ENCODE data around the gene OGT. TPM values are rescaled to one million over a fixed set of nuclear protein-coding genes. Genes with fewer than 3 reads are reported as not detected.
"Not testable (repeated sequence)": the region's sequence is repeated elsewhere in the genome, so short reads cannot be mapped to it uniquely, and the experiment has no call there.

The OGT gene
- total and polyA plus RNA-seq, 4 donors: 10.1 to 272 (median 148) TPM

DNA sequence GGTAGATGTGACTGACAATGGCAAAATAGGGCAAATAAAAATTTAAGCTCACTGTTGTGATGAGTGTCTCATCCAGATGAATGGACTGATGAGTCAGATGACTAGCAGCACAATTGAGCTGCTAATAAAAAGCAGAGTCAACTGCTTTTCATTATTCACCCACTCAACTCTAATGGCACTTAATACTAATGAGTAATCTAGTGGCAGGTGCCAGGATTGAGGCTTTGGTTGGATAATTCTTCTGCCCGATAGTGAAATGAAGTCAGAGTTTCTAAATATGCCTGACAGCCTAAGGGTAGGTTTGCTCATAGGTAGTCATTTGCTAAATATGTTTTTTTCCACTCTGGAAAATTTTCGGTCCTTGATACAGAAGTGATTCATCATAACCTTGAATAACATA, 10.4 kb downstream of the OGT start:
- DNase-seq (no peak), ATAC-seq (ENCODE audit: low FRiP score) (no peak)
- H3K4me3 ChIP-seq (ENCODE audit: low read length in 2 of 2): no peak overlapping the region
- peaks cover 0 to 3% of the 10 kb centered on the region in 2 donors for H3K4me1 ChIP-seq (ENCODE audit: control insufficient read depth in 1 of 2, insufficient read depth in 2 of 2, low read length in 2 of 2)
- H3K36me3 ChIP-seq (ENCODE audit: control insufficient read depth in 1 of 2, insufficient read depth in 2 of 2, low read length in 1 of 2): peaks cover 0 to 2% of the 10 kb centered on the region in 2 donors
- intact Hi-C loops (cut with DNase I): no loop called here
- WGBS, 2 donors: 0 to 40% methylated on average over 2 of the region's 2 CpGs
- peak overlapping the region in 1 of 2 donors; percentile 14 for H3K27ac ChIP-seq (ENCODE audit: low read depth in 1 of 2, low read length in 2 of 2)
- H3K27me3 ChIP-seq (ENCODE audit: control insufficient read depth in 1 of 2, insufficient read depth in 2 of 2, low read length in 1 of 2): no peaks in the 10 kb centered on the region
- H3K9me3 ChIP-seq (ENCODE audit: control insufficient read depth, low read length): no peaks in the 10 kb centered on the region

DNA sequence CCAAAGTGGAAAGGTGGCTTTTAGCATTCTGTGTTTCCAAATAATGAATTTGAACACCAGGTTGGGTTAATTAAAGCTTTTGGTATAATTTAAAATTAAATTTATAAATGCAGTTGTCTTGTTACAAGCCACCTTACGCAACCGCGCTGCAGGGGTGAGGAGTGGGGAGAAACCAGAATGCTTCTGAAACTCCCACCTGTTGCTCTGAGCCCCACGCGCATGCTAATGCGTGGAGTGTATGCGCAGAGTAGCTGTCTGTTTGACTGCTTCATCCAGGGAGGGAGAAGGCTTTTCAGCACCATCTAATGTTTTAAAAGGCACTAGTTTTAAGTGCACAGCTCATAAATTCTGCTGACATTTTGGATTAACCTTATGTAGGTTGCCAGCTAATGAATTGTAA, 12.5 kb downstream of the OGT start:
- Histone ChIP-seq H3K36me3 (ENCODE audit: control insufficient read depth in 1 of 2, insufficient read depth in 2 of 2, low read length in 1 of 2) (peaks cover 0 to 2% of the 10 kb centered on the region in 2 donors), H3K27ac (ENCODE audit: low read depth in 1 of 2, low read length in 2 of 2) (no peak overlapping the region), H3K4me1 (ENCODE audit: control insufficient read depth in 1 of 2, insufficient read depth in 2 of 2, low read length in 2 of 2) (peaks cover 0 to 3% of the 10 kb centered on the region in 2 donors), H3K9me3 (ENCODE audit: control insufficient read depth, low read length) (no peaks in the 10 kb centered on the region), H3K27me3 (ENCODE audit: control insufficient read depth in 1 of 2, insufficient read depth in 2 of 2, low read length in 1 of 2) (no peaks in the 10 kb centered on the region), H3K4me3 (ENCODE audit: low read length in 2 of 2) (no peak overlapping the region)
- DNase-seq (no peak), ATAC-seq (ENCODE audit: low FRiP score) (no peak)
- intact Hi-C loops (cut with DNase I): no loop called here
- 88 to 92% methylated on average over 7 of the region's 7 CpGs for WGBS, 2 donors

DNA sequence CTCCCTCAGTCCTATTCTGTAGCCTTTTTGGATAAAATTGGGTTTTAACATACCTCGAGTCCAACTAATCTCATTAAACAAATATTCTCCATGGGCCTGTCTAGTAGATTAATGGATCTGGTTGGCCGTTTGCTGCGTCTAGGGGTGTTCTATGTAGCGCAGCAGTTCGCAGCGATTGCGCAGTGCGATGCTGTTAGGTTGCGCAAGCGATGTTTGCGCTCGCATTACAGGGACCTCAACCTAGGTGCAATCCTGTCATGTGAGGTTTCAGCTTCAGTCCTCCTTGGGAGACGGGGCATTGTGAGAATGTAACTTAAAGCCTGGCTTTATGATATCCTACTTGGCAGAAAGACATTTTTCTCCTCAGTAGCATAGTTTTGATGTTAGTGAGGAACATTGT, 14.0 kb downstream of the OGT start:
- Histone ChIP-seq H3K4me1 (ENCODE audit: control insufficient read depth in 1 of 2, insufficient read depth in 2 of 2, low read length in 2 of 2) (peaks cover 0 to under 1% of the 10 kb centered on the region in 2 donors), H3K36me3 (ENCODE audit: control insufficient read depth in 1 of 2, insufficient read depth in 2 of 2, low read length in 1 of 2) (peaks cover 0 to 2% of the 10 kb centered on the region in 2 donors), H3K4me3 (ENCODE audit: low read length in 2 of 2) (no peak overlapping the region), H3K27ac (ENCODE audit: low read depth in 1 of 2, low read length in 2 of 2) (no peak overlapping the region), H3K9me3 (ENCODE audit: control insufficient read depth, low read length) (no peaks in the 10 kb centered on the region), H3K27me3 (ENCODE audit: control insufficient read depth in 1 of 2, insufficient read depth in 2 of 2, low read length in 1 of 2) (no peaks in the 10 kb centered on the region)
- DNase-seq (no peak), ATAC-seq (ENCODE audit: low FRiP score) (no peak)
- intact Hi-C loops (cut with DNase I): no loop called here
- 84 to 86% methylated on average over 13 of the region's 13 CpGs for WGBS, 2 donors

DNA sequence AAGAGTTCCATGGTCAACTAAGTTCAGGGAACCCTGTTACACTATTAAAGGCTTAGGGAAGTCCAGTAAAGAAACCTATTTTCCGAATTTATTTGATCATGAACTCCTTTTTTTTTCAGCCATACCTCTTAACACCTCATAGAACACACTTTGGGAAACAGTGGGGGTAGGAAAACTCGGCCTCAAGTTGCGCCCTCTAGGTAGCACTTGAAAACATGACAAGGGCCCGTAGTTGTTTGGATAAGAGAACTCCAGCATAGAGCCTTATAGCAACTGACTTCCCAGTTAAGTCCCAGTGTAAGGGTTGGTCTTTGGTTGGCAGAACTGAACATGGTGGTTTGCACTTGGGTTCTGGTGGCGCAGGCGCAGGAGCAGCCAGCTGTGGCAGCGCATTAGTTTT, 14.4 kb downstream of the OGT start:
- DNase-seq (no peak), ATAC-seq (ENCODE audit: low FRiP score) (no peak)
- Histone ChIP-seq H3K27me3 (ENCODE audit: control insufficient read depth in 1 of 2, insufficient read depth in 2 of 2, low read length in 1 of 2) (no peaks in the 10 kb centered on the region), H3K9me3 (ENCODE audit: control insufficient read depth, low read length) (no peaks in the 10 kb centered on the region), H3K4me3 (ENCODE audit: low read length in 2 of 2) (no peak overlapping the region), H3K36me3 (ENCODE audit: control insufficient read depth in 1 of 2, insufficient read depth in 2 of 2, low read length in 1 of 2) (peaks cover 0 to 2% of the 10 kb centered on the region in 2 donors), H3K27ac (ENCODE audit: low read depth in 1 of 2, low read length in 2 of 2) (no peak overlapping the region), H3K4me1 (ENCODE audit: control insufficient read depth in 1 of 2, insufficient read depth in 2 of 2, low read length in 2 of 2) (no peaks in the 10 kb centered on the region)
- 89 to 92% methylated on average over 7 of the region's 7 CpGs for WGBS, 2 donors
- intact Hi-C loops (cut with DNase I): no loop called here

DNA sequence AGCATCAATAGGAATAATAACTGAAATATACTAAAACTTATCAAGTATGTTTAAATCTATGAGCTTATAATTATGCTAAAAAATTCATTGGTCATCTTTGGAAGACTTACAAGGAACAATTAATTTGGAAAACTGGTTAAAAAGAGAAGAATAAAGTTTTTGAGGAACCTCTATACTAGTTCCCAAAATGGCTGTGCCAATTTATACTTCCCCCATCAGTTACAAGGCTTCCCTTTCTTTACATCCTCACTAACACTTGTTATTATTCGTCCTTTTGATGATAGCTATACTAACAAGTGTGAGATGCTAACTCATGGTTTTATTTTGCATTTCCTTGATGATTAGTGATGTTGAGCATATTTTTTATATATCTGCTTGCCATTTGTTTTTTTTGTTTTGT, 17.1 kb downstream of the OGT start:
- 88 to 91% methylated on average over 1 of the region's 1 CpG for WGBS, 2 donors
- ATAC-seq (ENCODE audit: low FRiP score): no peak
- H3K4me3 ChIP-seq (ENCODE audit: low read length in 2 of 2): no peak overlapping the region
- no peak for DNase-seq
- intact Hi-C loops (cut with DNase I): no loop called here
- H3K27ac ChIP-seq (ENCODE audit: low read depth in 1 of 2, low read length in 2 of 2): no peak overlapping the region
- H3K36me3 ChIP-seq (ENCODE audit: control insufficient read depth in 1 of 2, insufficient read depth in 2 of 2, low read length in 1 of 2): peaks cover 0 to 2% of the 10 kb centered on the region in 2 donors
- H3K27me3 ChIP-seq (ENCODE audit: control insufficient read depth in 1 of 2, insufficient read depth in 2 of 2, low read length in 1 of 2): no peaks in the 10 kb centered on the region
- no peaks in the 10 kb centered on the region for H3K9me3 ChIP-seq (ENCODE audit: control insufficient read depth, low read length)
- H3K4me1 ChIP-seq (ENCODE audit: control insufficient read depth in 1 of 2, insufficient read depth in 2 of 2, low read length in 2 of 2): no peaks in the 10 kb centered on the region

DNA sequence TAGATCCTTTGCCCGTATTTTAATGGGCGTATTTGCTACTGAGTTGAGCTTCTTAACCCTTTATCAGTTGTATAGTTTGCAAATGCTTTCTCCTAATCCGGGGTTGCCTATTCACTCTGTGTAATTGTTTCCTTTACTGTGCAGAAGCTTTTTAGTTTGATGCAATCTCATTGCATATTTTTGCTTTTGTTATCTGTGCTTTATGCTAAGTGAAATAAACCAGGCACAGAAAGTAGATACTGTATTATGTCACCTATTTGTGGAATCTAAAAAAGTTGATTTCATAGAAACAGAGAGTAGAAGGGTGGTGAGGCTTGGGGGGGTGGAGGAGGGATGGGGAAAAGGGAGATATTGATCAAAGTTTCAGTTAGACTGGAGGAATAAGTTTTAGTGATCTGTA, 17.7 kb downstream of the OGT start:
- 55 to 73% methylated on average over 3 of the region's 3 CpGs for WGBS, 2 donors
- intact Hi-C loops (cut with DNase I): no loop called here

DNA sequence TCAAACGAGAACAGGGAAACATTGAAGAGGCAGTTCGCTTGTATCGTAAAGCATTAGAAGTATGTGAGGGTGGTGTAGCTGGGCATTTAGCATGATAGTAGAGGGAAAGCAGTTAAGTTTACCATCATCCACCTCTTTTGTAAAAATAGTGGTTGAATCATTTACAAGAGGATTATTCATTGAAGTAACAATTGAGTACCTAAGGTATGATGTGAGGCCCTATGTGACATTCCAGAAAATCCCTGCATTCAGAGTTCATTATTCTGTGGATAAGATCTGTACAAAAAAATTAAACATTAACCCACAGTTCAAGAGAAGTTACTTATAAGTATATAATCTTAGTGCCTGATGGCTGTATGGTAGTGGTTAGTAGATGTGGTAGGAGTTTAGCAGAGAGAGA, 23.1 kb downstream of the OGT start:
- no peaks in the 10 kb centered on the region for H3K4me1 ChIP-seq (ENCODE audit: control insufficient read depth in 1 of 2, insufficient read depth in 2 of 2, low read length in 2 of 2)
- no peaks in the 10 kb centered on the region for H3K27me3 ChIP-seq (ENCODE audit: control insufficient read depth in 1 of 2, insufficient read depth in 2 of 2, low read length in 1 of 2)
- peaks cover 0 to 6% of the 10 kb centered on the region in 2 donors for H3K36me3 ChIP-seq (ENCODE audit: control insufficient read depth in 1 of 2, insufficient read depth in 2 of 2, low read length in 1 of 2)
- no peaks in the 10 kb centered on the region for H3K9me3 ChIP-seq (ENCODE audit: control insufficient read depth, low read length)
- WGBS, 2 donors: 80 to 84% methylated on average over 3 of the region's 3 CpGs
- intact Hi-C loops (cut with DNase I): no loop called here
- no peak overlapping the region for H3K27ac ChIP-seq (ENCODE audit: low read depth in 1 of 2, low read length in 2 of 2)
- no peak for DNase-seq
- H3K4me3 ChIP-seq (ENCODE audit: low read length in 2 of 2): no peak overlapping the region
- no peak for ATAC-seq (ENCODE audit: low FRiP score)

More for the DNA sequence above, 17.7 kb downstream of the OGT start:
- DNase-seq (no peak), ATAC-seq (ENCODE audit: low FRiP score) (no peak)
- Histone ChIP-seq H3K4me1 (ENCODE audit: control insufficient read depth in 1 of 2, insufficient read depth in 2 of 2, low read length in 2 of 2) (no peaks in the 10 kb centered on the region), H3K9me3 (ENCODE audit: control insufficient read depth, low read length) (no peaks in the 10 kb centered on the region), H3K27ac (ENCODE audit: low read depth in 1 of 2, low read length in 2 of 2) (no peak overlapping the region), H3K36me3 (ENCODE audit: control insufficient read depth in 1 of 2, insufficient read depth in 2 of 2, low read length in 1 of 2) (peaks cover 0 to 2% of the 10 kb centered on the region in 2 donors), H3K4me3 (ENCODE audit: low read length in 2 of 2) (no peak overlapping the region), H3K27me3 (ENCODE audit: control insufficient read depth in 1 of 2, insufficient read depth in 2 of 2, low read length in 1 of 2) (no peaks in the 10 kb centered on the region)

DNA sequence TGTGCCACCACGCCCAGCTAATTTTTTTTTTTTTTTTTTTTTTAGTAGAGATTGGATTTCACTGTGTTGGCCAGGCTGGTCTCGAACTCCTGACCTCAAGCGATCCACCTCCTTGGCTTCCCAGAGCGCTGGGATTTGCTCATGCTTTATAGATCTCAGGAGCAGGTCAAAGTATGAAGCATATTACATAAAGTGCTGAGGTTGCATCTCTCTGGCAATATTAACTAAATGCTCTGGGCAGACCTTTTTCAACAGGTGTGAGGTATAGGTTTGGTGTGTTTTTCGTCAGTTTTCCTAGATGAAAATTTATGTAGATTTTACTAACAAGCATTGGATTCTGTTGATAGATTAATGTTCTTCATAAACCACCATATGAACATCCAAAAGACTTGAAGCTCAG, 26.0 kb downstream of the OGT start:
- intact Hi-C loops (cut with DNase I): no loop called here
- no peaks in the 10 kb centered on the region for H3K27me3 ChIP-seq (ENCODE audit: control insufficient read depth in 1 of 2, insufficient read depth in 2 of 2, low read length in 1 of 2)
- DNase-seq: no peak
- no peaks in the 10 kb centered on the region for H3K4me1 ChIP-seq (ENCODE audit: control insufficient read depth in 1 of 2, insufficient read depth in 2 of 2, low read length in 2 of 2)
- H3K9me3 ChIP-seq (ENCODE audit: control insufficient read depth, low read length): no peaks in the 10 kb centered on the region
- 76 to 96% methylated on average over 5 of the region's 5 CpGs for WGBS, 2 donors
- peaks cover 0 to 11% of the 10 kb centered on the region in 2 donors for H3K36me3 ChIP-seq (ENCODE audit: control insufficient read depth in 1 of 2, insufficient read depth in 2 of 2, low read length in 1 of 2)
- no peak overlapping the region for H3K4me3 ChIP-seq (ENCODE audit: low read length in 2 of 2)
- no peak for ATAC-seq (ENCODE audit: low FRiP score)
- H3K27ac ChIP-seq (ENCODE audit: low read depth in 1 of 2, low read length in 2 of 2): no peak overlapping the region

DNA sequence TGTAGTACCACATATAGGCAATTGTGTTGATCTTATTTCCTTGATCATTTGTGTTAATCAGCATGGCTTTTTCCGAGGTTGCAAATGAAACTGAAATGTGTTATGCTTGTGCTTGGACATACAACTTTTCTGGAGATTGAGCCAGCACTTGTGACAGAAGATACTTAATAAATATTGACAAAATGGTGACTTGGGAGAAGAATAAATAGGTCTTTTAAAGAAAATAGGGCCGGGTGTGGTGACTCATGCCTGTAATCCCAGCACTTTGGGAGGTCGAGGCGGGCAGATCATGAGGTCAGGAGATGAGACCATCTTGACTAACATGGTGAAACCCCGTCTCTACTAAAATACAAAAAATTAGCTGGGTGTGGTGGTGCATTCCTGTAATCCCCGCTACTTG, 26.9 kb downstream of the OGT start:
- H3K4me3 ChIP-seq (ENCODE audit: low read length in 2 of 2); H3K9me3 ChIP-seq (ENCODE audit: control insufficient read depth, low read length); H3K4me1 ChIP-seq (ENCODE audit: control insufficient read depth in 1 of 2, insufficient read depth in 2 of 2, low read length in 2 of 2); H3K27me3 ChIP-seq (ENCODE audit: control insufficient read depth in 1 of 2, insufficient read depth in 2 of 2, low read length in 1 of 2); DNase-seq; ATAC-seq (ENCODE audit: low FRiP score); intact Hi-C loops (cut with DNase I); H3K27ac ChIP-seq (ENCODE audit: low read depth in 1 of 2, low read length in 2 of 2): not testable (repeated sequence)
- WGBS, 2 donors: 83 to 92% methylated on average over 6 of the region's 6 CpGs
- H3K36me3 ChIP-seq (ENCODE audit: control insufficient read depth in 1 of 2, insufficient read depth in 2 of 2, low read length in 1 of 2): peaks cover 0 to 11% of the 10 kb centered on the region in 2 donors

Measured in aorta (tissue), 5 donors.